ENCODE data around the gene CPNE2.
"Not testable (repeated sequence)": the region's sequence is repeated elsewhere in the genome, so short reads cannot be mapped to it uniquely, and the experiment has no call there.

CPNE2 gene

DNA sequence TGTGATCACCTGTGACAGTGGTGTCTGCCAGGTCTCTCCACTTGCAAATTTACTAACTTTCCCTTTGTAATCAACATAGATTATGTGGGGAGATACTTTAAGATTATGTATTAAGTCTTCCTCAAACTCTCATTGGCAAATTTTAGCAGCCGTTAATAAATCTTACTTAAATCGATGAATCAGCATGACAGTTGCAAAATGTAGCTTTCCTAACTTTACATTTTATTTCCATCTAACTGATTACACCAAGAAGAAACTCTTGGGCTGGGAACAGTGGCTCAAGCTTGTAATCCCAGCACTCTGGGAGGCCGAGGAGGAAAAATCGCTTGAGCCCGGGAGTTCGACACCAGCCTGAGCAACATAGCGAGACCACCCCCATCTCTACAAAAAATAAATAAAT, 23.3 kb upstream of the CPNE2 start:
- DNase-seq (ENCODE audit: low read depth), result no peak
- TF ChIP-seq, protein P1, sequence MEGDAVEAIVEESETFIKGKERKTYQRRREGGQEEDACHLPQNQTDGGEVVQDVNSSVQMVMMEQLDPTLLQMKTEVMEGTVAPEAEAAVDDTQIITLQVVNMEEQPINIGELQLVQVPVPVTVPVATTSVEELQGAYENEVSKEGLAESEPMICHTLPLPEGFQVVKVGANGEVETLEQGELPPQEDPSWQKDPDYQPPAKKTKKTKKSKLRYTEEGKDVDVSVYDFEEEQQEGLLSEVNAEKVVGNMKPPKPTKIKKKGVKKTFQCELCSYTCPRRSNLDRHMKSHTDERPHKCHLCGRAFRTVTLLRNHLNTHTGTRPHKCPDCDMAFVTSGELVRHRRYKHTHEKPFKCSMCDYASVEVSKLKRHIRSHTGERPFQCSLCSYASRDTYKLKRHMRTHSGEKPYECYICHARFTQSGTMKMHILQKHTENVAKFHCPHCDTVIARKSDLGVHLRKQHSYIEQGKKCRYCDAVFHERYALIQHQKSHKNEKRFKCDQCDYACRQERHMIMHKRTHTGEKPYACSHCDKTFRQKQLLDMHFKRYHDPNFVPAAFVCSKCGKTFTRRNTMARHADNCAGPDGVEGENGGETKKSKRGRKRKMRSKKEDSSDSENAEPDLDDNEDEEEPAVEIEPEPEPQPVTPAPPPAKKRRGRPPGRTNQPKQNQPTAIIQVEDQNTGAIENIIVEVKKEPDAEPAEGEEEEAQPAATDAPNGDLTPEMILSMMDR (IDR thresholded peaks at IDR 0.05; ENCODE audit: low read length, missing control alignments), result no peak
- no peak overlapping the region for H3K4me3 ChIP-seq (replicated peaks; ENCODE audit: low read depth, low read length)

DNA sequence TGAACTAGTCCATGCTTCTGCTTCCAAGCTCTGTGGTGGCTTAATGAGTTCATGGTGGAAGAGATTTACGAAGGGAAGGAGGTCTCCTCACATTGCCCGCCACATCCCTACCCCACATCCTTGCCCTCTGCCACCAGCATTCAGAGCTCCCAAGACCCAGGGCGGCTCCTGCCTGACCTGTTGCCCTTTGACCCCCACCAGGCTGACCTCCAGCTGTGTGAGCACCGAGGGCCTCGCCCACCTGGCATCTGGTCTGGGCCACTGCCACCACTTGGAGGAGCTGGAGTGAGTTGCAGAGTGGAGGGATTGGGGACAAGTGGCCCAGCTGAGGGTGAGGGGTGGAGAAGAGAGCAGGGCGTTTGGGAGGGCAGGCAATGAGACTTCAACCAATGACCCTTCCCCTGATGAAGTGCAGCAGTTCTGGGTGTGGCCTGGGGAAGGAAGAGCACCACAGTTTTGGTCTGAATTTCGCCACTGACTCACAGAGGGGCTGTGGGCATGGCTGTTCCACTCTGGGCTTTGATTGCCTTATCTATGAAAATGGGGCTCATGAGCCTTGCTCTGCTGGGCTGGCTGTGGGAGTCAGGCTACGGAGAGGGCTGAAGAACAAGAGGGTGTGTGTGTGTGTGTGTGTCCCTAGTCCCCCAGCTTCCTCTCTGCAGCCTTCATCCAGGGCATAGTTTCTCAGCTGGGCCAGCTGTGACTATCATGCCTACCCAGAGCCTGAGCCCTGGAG, 22.6 kb upstream of the CPNE2 start:
- no peak for DNase-seq (ENCODE audit: low read depth)
- TF ChIP-seq, protein P1 (IDR thresholded peaks at IDR 0.05; ENCODE audit: low read length, missing control alignments), result no peak
- H3K4me3 ChIP-seq (replicated peaks; ENCODE audit: low read depth, low read length), result no peak overlapping the region

DNA sequence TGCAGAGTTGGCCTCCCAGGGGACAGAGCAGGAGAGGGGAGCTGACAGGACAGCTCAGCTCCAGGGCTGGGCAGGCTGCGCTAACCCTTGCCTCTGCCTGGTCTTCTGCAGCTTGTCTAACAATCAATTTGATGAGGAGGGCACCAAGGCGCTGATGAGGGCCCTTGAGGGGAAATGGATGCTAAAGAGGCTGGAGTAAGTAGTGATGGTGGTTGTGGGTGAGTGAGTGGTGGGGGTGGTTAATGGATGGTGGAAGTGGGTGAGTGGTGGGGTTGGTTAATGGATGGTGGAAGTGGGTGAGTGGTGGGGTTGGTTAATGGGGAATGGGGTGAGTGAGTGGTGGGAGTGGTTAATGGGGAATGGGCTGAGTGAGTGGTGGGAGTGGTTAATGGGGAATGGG, 22.0 kb upstream of the CPNE2 start:
- H3K4me3 ChIP-seq (replicated peaks; ENCODE audit: low read depth, low read length), result no peak overlapping the region

DNA sequence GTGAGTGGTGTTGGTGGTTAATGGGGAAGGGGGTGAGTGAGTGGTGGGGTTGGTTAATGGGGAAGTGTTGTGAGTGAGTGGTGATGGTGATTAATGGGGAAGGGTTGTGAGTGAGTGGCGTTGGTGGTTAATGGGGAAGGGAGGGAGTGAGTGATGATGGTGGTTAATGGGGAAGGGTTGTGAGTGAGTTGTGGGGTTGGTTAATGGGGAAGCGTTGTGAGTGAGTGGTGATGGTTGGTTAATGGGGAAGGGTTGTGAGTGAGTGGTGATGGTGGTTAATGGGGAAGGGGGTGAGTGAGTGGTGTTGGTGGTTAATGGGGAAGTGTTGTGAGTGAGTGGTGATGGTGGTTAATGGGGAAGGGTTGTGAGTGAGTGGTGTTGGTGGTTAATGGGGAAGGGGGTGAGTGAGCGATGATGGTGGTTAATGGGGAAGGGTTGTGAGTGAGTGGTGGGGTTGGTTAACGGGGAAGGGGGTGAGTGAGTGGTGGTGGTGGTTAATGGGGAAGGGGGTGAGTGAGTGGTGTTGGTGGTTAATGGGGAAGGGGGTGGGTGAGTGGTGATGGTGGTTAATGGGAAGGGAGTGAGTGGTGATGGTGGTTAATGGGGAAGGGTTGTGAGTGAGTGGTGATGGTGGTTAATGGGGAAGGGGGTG, 21.2 kb upstream of the CPNE2 start:
- not testable (repeated sequence) for DNase-seq (ENCODE audit: low read depth); H3K4me3 ChIP-seq (replicated peaks; ENCODE audit: low read depth, low read length)

More for the DNA sequence above, 22.0 kb upstream of the CPNE2 start:
- TF ChIP-seq, protein P1 (IDR thresholded peaks at IDR 0.05; ENCODE audit: low read length, missing control alignments), result no peak
- no peak for DNase-seq (ENCODE audit: low read depth)

DNA sequence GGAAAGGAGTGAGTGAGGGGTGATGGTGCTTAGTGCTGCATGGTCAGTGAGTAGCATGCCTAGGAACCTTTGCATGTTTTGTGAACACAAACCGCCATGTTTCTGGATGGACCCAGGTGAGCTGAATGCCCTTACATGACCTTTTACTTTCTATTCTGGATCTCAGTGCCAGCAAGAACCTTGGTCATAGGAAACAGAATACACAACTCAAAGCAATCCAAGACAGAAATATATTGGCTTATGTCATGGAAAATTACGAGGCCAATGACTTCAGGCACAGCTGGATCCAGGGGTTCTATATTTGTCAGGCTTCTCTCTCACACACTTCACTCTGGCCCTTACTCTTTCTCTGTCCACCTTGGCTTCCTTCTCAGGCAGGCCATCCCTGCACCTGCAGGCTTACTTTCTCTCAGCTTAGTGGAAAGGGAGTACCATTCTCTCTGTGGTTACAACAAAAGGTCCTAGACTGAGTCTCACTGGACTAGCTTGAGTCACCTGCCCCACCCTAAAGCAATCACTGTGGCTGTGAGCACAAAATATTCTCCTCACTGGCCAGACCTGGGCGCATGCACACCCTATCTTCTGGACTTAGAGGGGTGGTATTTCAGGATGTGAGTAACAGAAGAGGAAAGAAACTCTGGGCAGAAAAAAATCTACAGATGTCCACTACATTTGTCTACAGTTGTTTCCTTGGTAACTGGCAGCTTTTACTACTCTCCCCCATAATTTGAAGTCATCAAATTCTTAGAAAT, 20.4 kb upstream of the CPNE2 start:
- TF ChIP-seq, protein P1 (IDR thresholded peaks at IDR 0.05; ENCODE audit: low read length, missing control alignments), result no peak
- peak; percentile 76 for DNase-seq (ENCODE audit: low read depth)
- no peak overlapping the region for H3K4me3 ChIP-seq (replicated peaks; ENCODE audit: low read depth, low read length)

DNA sequence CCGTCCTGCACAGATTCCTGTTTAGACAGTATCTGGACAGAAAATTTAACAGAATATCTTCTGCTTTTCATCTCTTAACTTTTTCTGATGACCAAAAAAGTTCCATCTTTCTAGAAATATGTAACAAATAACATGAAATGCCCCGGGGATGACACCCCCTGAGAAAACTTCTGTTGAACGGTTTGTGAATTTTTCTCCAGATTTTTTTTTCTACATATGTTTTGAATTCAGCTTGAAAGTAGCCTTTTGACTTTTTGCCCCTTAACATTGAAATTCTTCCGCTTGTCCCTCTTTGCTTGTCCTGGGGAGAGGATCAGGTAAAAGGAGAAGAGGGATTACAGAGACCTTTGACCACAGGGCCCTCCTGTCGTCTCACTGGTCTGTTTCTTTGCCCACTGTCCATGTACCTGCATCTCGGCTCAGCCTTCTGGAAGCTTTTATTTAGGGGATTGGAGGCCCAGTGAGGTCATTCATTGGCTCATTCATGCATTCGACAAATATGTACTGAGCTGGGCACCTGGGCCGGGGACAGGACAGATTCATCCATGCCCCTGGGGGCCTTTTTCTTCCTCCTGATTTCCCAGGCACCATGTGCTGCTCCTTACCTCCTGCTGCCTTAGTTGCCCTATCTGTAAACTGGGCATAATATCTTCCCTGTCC, 19.6 kb upstream of the CPNE2 start:
- H3K4me3 ChIP-seq (replicated peaks; ENCODE audit: low read depth, low read length), result no peak overlapping the region
- TF ChIP-seq, protein P1 (IDR thresholded peaks at IDR 0.05; ENCODE audit: low read length, missing control alignments), result no peak
- no peak for DNase-seq (ENCODE audit: low read depth)

DNA sequence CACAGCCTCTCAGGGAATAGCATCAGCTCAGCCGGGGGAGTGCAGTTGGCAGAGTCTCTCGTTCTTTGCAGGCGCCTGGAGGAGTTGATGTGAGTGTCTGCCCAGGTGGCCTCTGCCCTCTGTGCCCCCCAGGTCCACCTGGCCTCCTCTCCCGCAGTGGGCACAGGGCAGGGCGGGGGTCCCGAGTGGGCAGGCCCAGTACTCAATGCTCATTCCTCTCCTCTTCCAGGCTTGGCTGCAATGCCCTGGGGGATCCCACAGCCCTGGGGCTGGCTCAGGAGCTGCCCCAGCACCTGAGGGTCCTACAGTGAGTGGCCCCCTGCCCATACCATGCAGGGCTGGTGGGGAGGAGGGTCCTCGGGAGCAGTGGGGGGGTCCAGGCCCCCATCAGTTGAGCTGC, 14.7 kb upstream of the CPNE2 start:
- TF ChIP-seq, protein P1 (IDR thresholded peaks at IDR 0.05; ENCODE audit: low read length, missing control alignments), result no peak
- H3K4me3 ChIP-seq (replicated peaks; ENCODE audit: low read depth, low read length), result no peak overlapping the region
- no peak for DNase-seq (ENCODE audit: low read depth)

Data from fibroblast of pulmonary artery (primary cell).